Measurements from ENCODE around the gene ANKRD13A.
"Not testable (repeated sequence)": the region's sequence is repeated elsewhere in the genome, so short reads cannot be mapped to it uniquely, and the experiment has no call there.

ANKRD13A gene

GRCh38 chr12:110048242-110049027, 49.2 kb downstream of the ANKRD13A start, which contains the start of gene C12orf76:
C12orf76 (minus strand) TSS chr12:110048522; CDS start chr12:110048495, 27 bp downstream.
- DNase-seq (ENCODE audit: low spot score): peak; percentile 95

GRCh38 chr12:110049034-110049433, 49.8 kb downstream of the ANKRD13A start:
- DNase-seq (ENCODE audit: low spot score): not testable (repeated sequence)

GRCh38 chr12:110049666-110050065, 50.4 kb downstream of the ANKRD13A start:
- DNase-seq (ENCODE audit: low spot score): not testable (repeated sequence)

- DNase-seq (ENCODE audit: low spot score): no peak
Observed at GRCh38 chr12:110050927-110051326, 51.7 kb downstream of the ANKRD13A start.

- not testable (repeated sequence) for DNase-seq (ENCODE audit: low spot score)
Observed at GRCh38 chr12:110055375-110056352, 56.4 kb downstream of the ANKRD13A start.

- DNase-seq (ENCODE audit: low spot score): not testable (repeated sequence)
Observed at GRCh38 chr12:110056643-110057042, 57.4 kb downstream of the ANKRD13A start.

- DNase-seq (ENCODE audit: low spot score): no peak
Observed at GRCh38 chr12:110058875-110059615, 59.8 kb downstream of the ANKRD13A start.

- no peak for DNase-seq (ENCODE audit: low spot score)
Observed at GRCh38 chr12:110059651-110060000, 60.4 kb downstream of the ANKRD13A start.

GRCh38 chr12:110062241-110062640, 63.0 kb downstream of the ANKRD13A start:
- no peak for DNase-seq (ENCODE audit: low spot score)

GRCh38 chr12:110065540-110065939, 66.3 kb downstream of the ANKRD13A start:
- no peak for DNase-seq (ENCODE audit: low spot score)

- DNase-seq (ENCODE audit: low spot score): no peak
Observed at GRCh38 chr12:110067531-110067930, 68.3 kb downstream of the ANKRD13A start.

- DNase-seq (ENCODE audit: low spot score): not testable (repeated sequence)
Observed at GRCh38 chr12:110068115-110068514, 68.9 kb downstream of the ANKRD13A start.

GRCh38 chr12:110068654-110069053, 69.4 kb downstream of the ANKRD13A start:
- DNase-seq (ENCODE audit: low spot score): no peak

- no peak for DNase-seq (ENCODE audit: low spot score)
Observed at GRCh38 chr12:110071504-110071903, 72.3 kb downstream of the ANKRD13A start.

GRCh38 chr12:110071967-110072366, 72.7 kb downstream of the ANKRD13A start:
- no peak for DNase-seq (ENCODE audit: low spot score)

- not testable (repeated sequence) for DNase-seq (ENCODE audit: low spot score)
Observed at GRCh38 chr12:110072636-110073035, 73.4 kb downstream of the ANKRD13A start.

- DNase-seq (ENCODE audit: low spot score): peak; percentile 11
Observed at GRCh38 chr12:110073049-110073831, 74.0 kb downstream of the ANKRD13A start.

GRCh38 chr12:110074089-110074488, 74.9 kb downstream of the ANKRD13A start:
- no peak for DNase-seq (ENCODE audit: low spot score)

- DNase-seq (ENCODE audit: low spot score): no peak
Observed at GRCh38 chr12:110075880-110076279, 76.7 kb downstream of the ANKRD13A start.

GRCh38 chr12:110077800-110078199, 78.6 kb downstream of the ANKRD13A start:
- no peak for DNase-seq (ENCODE audit: low spot score)

Measured in CD4-positive, alpha-beta T cell treated with Interleukin-2 at 100 ng/mL for 4 hours (primary cell).